ENCODE measurements around the gene KRT76.

Gene KRT76

DNA sequence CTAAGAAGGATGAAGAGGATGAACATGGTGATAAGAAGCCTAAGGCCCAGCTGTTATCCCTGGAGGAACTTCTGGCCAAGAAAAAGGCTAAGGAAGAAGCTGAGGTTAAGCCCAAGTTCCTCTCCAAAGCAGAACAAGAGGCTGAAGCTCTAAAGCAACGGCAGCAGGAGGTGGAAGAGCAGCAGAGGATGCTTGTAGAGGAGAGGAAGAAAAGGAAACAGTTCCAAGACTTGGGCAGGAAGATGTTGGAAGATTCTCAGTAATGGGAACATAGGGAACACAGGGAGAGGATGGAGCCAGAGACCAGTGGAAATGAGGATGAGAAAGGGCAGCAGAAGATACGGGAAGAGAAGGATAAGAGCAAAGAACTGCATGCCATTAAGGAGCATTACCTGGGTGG is 46.4 kb downstream of the KRT76 start:
- Histone ChIP-seq H4K8ac (ENCODE audit: low read depth, low read length) (no peak overlapping the region), H2BK12ac (ENCODE audit: low read length) (no peak overlapping the region), H3K79me1 (ENCODE audit: low read depth, low read length) (no peaks in the 10 kb centered on the region), H4K91ac (ENCODE audit: low read depth, low read length, poor library complexity) (no peak overlapping the region), H3K4me1 (ENCODE audit: control insufficient read depth in 2 of 2, insufficient read depth in 1 of 2, low read depth in 1 of 2, low read length in 2 of 2) (no peaks in the 10 kb centered on the region), H3K27me3 (ENCODE audit: control insufficient read depth in 3 of 3, insufficient read depth in 3 of 3, low read depth in 1 of 3, low read length in 3 of 3) (peaks cover 0 to 3% (median 0%) of the 10 kb centered on the region in 3 experiments), H3K27ac (replicated peaks; ENCODE audit: low read length) (no peak overlapping the region), H3K36me3 (replicated peaks in 1 of 2; ENCODE audit: control insufficient read depth in 2 of 2, insufficient read depth in 2 of 2, low read length in 2 of 2) (no peaks in the 10 kb centered on the region), H3K4me2 (ENCODE audit: insufficient read depth, low read length, poor library complexity, severe bottlenecking) (no peak overlapping the region), H3K18ac (ENCODE audit: low read length) (no peak overlapping the region), H2AK5ac (ENCODE audit: low read depth, low read length) (no peak overlapping the region), H3K9ac (ENCODE audit: low read depth, low read length, poor library complexity) (no peak overlapping the region), H3K23ac (ENCODE audit: low read depth, low read length, poor library complexity) (no peak overlapping the region), H3K4me3 (ENCODE audit: low read length in 2 of 2) (no peak overlapping the region), H3K14ac (ENCODE audit: low read length) (no peak overlapping the region), H3K4ac (ENCODE audit: low read length) (no peak overlapping the region), H2BK120ac (ENCODE audit: low read depth, low read length) (no peak overlapping the region), H2BK15ac (ENCODE audit: low read length) (no peak overlapping the region), H3K9me3 (replicated peaks in 1 of 2; ENCODE audit: control insufficient read depth in 2 of 2, insufficient read depth in 1 of 2, low read depth in 1 of 2, low read length in 2 of 2) (no peaks in the 10 kb centered on the region), H2BK5ac (ENCODE audit: low read length) (no peak overlapping the region), H2AFZ (ENCODE audit: low read length) (no peak overlapping the region)
- no peak for DNase-seq (ENCODE audit: low spot score)
- WGBS, 2 donors (ENCODE audit: extremely low coverage in 2 of 2, insufficient read length in 2 of 2, insufficient replicate concordance in 1 of 2), result no CpG with 5 or more reads among the region's 2 CpGs

DNA sequence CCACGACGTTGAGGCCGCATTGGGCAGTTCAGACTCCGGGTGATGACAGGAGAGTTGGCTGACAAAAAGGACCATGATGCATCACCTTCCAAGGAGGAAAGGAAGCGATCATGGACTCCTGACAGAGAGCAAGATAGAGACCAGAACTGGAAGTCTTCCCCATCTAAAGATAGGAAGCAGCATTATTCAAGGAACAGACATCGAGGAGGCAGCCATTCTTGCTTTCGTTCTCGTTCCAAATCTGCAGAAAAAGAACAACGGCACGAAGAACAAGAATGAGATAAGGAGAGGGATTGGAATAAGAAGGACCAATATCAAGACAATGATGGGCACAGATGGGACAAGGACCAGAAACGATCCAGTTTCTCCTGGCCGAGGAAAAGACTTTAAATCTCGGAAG is 46.8 kb downstream of the KRT76 start:
- Histone ChIP-seq H3K18ac (ENCODE audit: low read length) (no peak overlapping the region), H3K4ac (ENCODE audit: low read length) (no peak overlapping the region), H3K23ac (ENCODE audit: low read depth, low read length, poor library complexity) (no peak overlapping the region), H4K8ac (ENCODE audit: low read depth, low read length) (no peak overlapping the region), H4K91ac (ENCODE audit: low read depth, low read length, poor library complexity) (no peak overlapping the region), H3K27me3 (ENCODE audit: control insufficient read depth in 3 of 3, insufficient read depth in 3 of 3, low read depth in 1 of 3, low read length in 3 of 3) (peaks cover 0 to 3% (median 0%) of the 10 kb centered on the region in 3 experiments), H2AK5ac (ENCODE audit: low read depth, low read length) (no peak overlapping the region), H3K4me2 (ENCODE audit: insufficient read depth, low read length, poor library complexity, severe bottlenecking) (no peak overlapping the region), H3K36me3 (replicated peaks in 1 of 2; ENCODE audit: control insufficient read depth in 2 of 2, insufficient read depth in 2 of 2, low read length in 2 of 2) (no peaks in the 10 kb centered on the region), H2BK15ac (ENCODE audit: low read length) (no peak overlapping the region), H3K9ac (ENCODE audit: low read depth, low read length, poor library complexity) (no peak overlapping the region), H3K79me1 (ENCODE audit: low read depth, low read length) (no peaks in the 10 kb centered on the region), H2BK120ac (ENCODE audit: low read depth, low read length) (no peak overlapping the region), H2BK12ac (ENCODE audit: low read length) (no peak overlapping the region), H2AFZ (ENCODE audit: low read length) (no peak overlapping the region), H3K9me3 (replicated peaks in 1 of 2; ENCODE audit: control insufficient read depth in 2 of 2, insufficient read depth in 1 of 2, low read depth in 1 of 2, low read length in 2 of 2) (no peaks in the 10 kb centered on the region), H3K4me1 (ENCODE audit: control insufficient read depth in 2 of 2, insufficient read depth in 1 of 2, low read depth in 1 of 2, low read length in 2 of 2) (no peaks in the 10 kb centered on the region), H2BK5ac (ENCODE audit: low read length) (no peak overlapping the region), H3K14ac (ENCODE audit: low read length) (no peak overlapping the region), H3K4me3 (ENCODE audit: low read length in 2 of 2) (no peak overlapping the region), H3K27ac (replicated peaks; ENCODE audit: low read length) (no peak overlapping the region)
- WGBS, 2 donors (ENCODE audit: extremely low coverage in 2 of 2, insufficient read length in 2 of 2, insufficient replicate concordance in 1 of 2), result no CpG with 5 or more reads among the region's 13 CpGs
- DNase-seq (ENCODE audit: low spot score), result no peak

DNA sequence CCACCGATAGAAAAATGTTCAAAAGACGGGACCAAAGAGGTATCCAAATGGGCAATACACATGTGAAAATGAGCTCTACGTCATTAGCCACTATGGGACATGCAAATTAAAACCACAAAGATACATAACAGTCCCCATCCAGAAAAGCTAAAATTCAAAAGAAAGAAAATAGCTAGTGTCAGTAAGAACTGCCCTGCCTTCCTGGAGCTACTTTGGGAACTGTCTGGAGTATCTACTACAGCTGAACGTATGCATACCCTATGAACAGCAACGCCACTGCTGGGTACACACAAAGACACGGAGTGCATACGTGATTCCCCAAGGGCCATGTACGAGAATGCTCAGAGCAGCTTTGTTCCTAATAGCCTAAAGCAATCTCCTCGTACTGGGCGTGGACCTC is 48.0 kb downstream of the KRT76 start:
- H2BK15ac ChIP-seq (ENCODE audit: low read length), result no peak overlapping the region
- no peak overlapping the region for H3K4me2 ChIP-seq (ENCODE audit: insufficient read depth, low read length, poor library complexity, severe bottlenecking)
- H3K18ac ChIP-seq (ENCODE audit: low read length), result no peak overlapping the region
- no peak overlapping the region for H4K8ac ChIP-seq (ENCODE audit: low read depth, low read length)
- H2BK5ac ChIP-seq (ENCODE audit: low read length), result no peak overlapping the region
- H3K4ac ChIP-seq (ENCODE audit: low read length), result no peak overlapping the region
- H3K4me3 ChIP-seq (ENCODE audit: low read length in 2 of 2), result no peak overlapping the region
- H3K9me3 ChIP-seq (replicated peaks in 1 of 2; ENCODE audit: control insufficient read depth in 2 of 2, insufficient read depth in 1 of 2, low read depth in 1 of 2, low read length in 2 of 2), result no peaks in the 10 kb centered on the region
- H3K36me3 ChIP-seq (replicated peaks in 1 of 2; ENCODE audit: control insufficient read depth in 2 of 2, insufficient read depth in 2 of 2, low read length in 2 of 2), result no peaks in the 10 kb centered on the region
- no peak overlapping the region for H3K9ac ChIP-seq (ENCODE audit: low read depth, low read length, poor library complexity)
- no peak overlapping the region for H2AK5ac ChIP-seq (ENCODE audit: low read depth, low read length)
- no peaks in the 10 kb centered on the region for H3K4me1 ChIP-seq (ENCODE audit: control insufficient read depth in 2 of 2, insufficient read depth in 1 of 2, low read depth in 1 of 2, low read length in 2 of 2)
- no peak overlapping the region for H4K91ac ChIP-seq (ENCODE audit: low read depth, low read length, poor library complexity)
- peaks cover 0 to 3% (median 0%) of the 10 kb centered on the region in 3 experiments for H3K27me3 ChIP-seq (ENCODE audit: control insufficient read depth in 3 of 3, insufficient read depth in 3 of 3, low read depth in 1 of 3, low read length in 3 of 3)
- H3K14ac ChIP-seq (ENCODE audit: low read length), result no peak overlapping the region
- no peak overlapping the region for H3K23ac ChIP-seq (ENCODE audit: low read depth, low read length, poor library complexity)
- H2BK120ac ChIP-seq (ENCODE audit: low read depth, low read length), result no peak overlapping the region
- no CpG with 5 or more reads among the region's 10 CpGs for WGBS, 2 donors (ENCODE audit: extremely low coverage in 2 of 2, insufficient read length in 2 of 2, insufficient replicate concordance in 1 of 2)
- no peak overlapping the region for H3K27ac ChIP-seq (replicated peaks; ENCODE audit: low read length)
- no peak for DNase-seq (ENCODE audit: low spot score)
- H3K79me1 ChIP-seq (ENCODE audit: low read depth, low read length), result no peaks in the 10 kb centered on the region
- no peak overlapping the region for H2AFZ ChIP-seq (ENCODE audit: low read length)
- H2BK12ac ChIP-seq (ENCODE audit: low read length), result no peak overlapping the region

DNA sequence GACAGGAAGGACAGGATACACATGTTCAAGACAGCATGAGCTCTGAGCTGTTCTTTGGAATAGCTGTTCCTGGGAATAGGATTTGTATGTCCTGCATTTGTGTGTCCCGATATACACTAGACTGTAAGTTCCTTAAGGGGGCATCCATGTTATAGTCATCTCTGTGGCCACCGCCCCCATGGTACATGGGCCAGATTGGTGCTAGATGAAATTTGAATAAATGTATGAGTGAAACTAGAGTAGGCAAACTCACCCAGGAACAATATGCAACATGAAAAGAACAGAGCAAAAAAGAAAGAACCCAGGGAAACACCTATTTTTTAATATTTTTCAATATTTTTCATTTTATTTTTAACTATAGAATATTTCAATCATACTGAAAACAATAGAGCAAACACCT is 48.8 kb downstream of the KRT76 start:
- Histone ChIP-seq H3K4ac (ENCODE audit: low read length) (no peak overlapping the region), H3K4me1 (ENCODE audit: control insufficient read depth in 2 of 2, insufficient read depth in 1 of 2, low read depth in 1 of 2, low read length in 2 of 2) (no peaks in the 10 kb centered on the region), H3K4me3 (ENCODE audit: low read length in 2 of 2) (no peak overlapping the region), H3K36me3 (replicated peaks in 1 of 2; ENCODE audit: control insufficient read depth in 2 of 2, insufficient read depth in 2 of 2, low read length in 2 of 2) (no peaks in the 10 kb centered on the region), H3K79me1 (ENCODE audit: low read depth, low read length) (no peaks in the 10 kb centered on the region), H3K27ac (replicated peaks; ENCODE audit: low read length) (no peak overlapping the region), H2BK5ac (ENCODE audit: low read length) (no peak overlapping the region), H2BK12ac (ENCODE audit: low read length) (no peak overlapping the region), H3K18ac (ENCODE audit: low read length) (no peak overlapping the region), H2AFZ (ENCODE audit: low read length) (no peak overlapping the region), H2AK5ac (ENCODE audit: low read depth, low read length) (no peak overlapping the region), H3K27me3 (ENCODE audit: control insufficient read depth in 3 of 3, insufficient read depth in 3 of 3, low read depth in 1 of 3, low read length in 3 of 3) (peaks cover 0 to 3% (median 0%) of the 10 kb centered on the region in 3 experiments), H3K23ac (ENCODE audit: low read depth, low read length, poor library complexity) (no peak overlapping the region), H4K91ac (ENCODE audit: low read depth, low read length, poor library complexity) (no peak overlapping the region), H2BK15ac (ENCODE audit: low read length) (no peak overlapping the region), H4K8ac (ENCODE audit: low read depth, low read length) (no peak overlapping the region), H2BK120ac (ENCODE audit: low read depth, low read length) (no peak overlapping the region), H3K4me2 (ENCODE audit: insufficient read depth, low read length, poor library complexity, severe bottlenecking) (no peak overlapping the region), H3K14ac (ENCODE audit: low read length) (no peak overlapping the region), H3K9ac (ENCODE audit: low read depth, low read length, poor library complexity) (no peak overlapping the region), H3K9me3 (replicated peaks in 1 of 2; ENCODE audit: control insufficient read depth in 2 of 2, insufficient read depth in 1 of 2, low read depth in 1 of 2, low read length in 2 of 2) (no peaks in the 10 kb centered on the region)
- no CpG with 5 or more reads among the region's 2 CpGs for WGBS, 2 donors (ENCODE audit: extremely low coverage in 2 of 2, insufficient read length in 2 of 2, insufficient replicate concordance in 1 of 2)
- no peak for DNase-seq (ENCODE audit: low spot score)

All from neuronal stem cell (in vitro differentiated cells).